Measurements from ENCODE around the gene ADAMTS15.

Gene ADAMTS15

DNA sequence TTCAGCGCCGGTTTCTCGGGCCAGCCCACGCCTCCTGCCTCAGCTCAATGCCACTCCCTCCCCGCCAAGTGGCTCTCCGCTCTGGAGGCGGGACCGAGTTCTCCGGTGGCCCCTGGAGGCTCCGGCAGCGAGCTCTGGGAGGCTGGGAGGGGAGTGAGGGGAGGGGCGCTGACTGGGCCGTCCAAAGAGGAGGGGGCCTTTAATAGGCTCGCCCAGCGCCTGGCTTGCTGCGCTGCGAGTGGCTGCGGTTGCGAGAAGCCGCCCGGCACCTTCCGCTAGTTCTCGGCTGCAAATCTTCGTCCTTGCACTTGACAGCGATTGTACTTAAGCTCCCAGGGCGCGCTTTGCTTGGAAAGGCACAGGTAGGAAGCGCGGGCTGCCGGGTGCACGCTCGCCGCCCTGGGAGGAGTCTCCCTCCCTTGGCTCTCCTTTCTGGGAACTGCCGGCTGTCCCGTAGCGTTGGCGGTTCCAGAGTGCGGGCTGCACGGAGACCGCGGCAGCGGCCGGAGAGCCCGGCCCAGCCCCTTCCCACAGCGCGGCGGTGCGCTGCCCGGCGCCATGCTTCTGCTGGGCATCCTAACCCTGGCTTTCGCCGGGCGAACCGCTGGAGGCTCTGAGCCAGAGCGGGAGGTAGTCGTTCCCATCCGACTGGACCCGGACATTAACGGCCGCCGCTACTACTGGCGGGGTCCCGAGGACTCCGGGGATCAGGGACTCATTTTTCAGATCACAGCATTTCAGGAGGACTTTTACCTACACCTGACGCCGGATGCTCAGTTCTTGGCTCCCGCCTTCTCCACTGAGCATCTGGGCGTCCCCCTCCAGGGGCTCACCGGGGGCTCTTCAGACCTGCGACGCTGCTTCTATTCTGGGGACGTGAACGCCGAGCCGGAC lies at the start of gene ADAMTS15:
Gene ADAMTS15 (plus strand): TSS at position 230 of the 894 bp plus-strand sequence. CDS start 329 bp downstream, at position 559.
- peak; percentile 43 for DNase-seq

DNA sequence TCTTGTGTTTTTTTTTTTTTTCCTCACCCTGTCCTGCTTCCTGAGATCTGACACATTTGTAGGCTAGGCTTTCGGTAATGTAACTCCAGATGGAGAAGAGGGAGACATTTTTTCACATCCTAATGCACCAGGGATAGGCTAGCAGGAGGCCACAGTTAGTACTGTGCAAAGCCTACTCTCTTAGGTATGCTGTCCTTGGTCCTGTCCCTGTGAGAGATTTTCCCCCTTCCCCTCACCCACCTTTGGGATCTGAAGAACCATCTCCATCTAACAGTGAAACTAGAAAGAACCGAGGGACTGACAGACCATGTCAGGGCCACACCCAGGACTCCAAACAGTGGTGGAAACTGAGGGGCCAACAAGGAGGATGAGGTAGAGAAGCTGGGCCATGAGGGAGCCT lies 49.2 kb upstream of the ADAMTS15 start:
- DNase-seq, result no peak

DNA sequence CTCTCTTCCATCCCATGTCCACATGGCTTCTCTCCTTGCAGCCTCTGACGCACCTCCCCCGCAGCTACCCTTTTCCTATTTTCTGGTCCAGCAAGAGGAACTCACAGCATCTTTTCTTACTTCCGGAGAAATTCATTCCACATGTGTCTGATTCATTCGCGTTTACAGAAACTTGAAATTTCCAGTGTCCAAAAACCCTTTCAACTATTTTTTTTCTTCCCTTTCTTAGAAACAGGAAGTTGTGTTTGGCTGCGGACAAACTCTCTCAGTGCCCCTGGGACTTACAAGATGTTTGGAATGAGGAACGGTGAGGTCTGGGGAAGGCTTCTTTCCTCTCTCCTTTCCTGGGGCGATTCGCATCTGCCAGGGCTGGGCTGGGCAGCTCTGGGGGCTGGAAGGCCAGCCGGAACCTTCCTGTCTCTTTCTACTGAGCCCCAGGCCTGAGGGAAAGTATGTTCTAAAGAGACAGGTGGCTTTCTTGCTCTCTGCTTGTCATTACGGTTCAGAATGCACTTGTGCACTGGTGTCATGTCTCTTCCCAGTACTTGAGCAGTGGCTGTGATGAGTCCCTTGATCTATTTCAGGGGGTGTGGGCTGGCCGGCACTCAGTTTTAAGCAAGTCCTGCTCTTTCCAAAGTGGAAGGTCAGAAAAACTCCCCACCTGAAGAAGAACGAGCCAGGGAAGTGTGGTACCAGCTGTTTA lies 47.5 kb upstream of the ADAMTS15 start:
- DNase-seq, result no peak

DNA sequence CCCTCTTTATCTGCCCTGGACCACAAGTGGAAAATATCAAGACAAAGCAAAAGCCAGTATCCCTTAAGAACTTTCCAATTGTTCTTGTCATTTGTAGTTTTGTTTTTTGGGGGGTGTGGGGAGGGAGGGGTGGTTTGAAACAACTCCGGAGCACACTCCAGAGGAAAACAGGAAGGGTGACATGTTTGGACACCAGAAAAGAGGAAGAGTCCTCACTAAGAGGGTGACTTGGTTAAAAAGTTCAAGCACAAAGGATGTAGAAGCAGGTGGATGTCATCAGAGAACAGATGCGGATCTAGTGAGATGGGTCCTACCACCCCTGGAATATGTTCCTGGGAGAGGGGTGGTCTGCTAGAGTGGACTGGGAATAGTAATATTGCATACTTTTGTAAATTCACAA lies 45.9 kb upstream of the ADAMTS15 start:
- no peak for DNase-seq

DNA sequence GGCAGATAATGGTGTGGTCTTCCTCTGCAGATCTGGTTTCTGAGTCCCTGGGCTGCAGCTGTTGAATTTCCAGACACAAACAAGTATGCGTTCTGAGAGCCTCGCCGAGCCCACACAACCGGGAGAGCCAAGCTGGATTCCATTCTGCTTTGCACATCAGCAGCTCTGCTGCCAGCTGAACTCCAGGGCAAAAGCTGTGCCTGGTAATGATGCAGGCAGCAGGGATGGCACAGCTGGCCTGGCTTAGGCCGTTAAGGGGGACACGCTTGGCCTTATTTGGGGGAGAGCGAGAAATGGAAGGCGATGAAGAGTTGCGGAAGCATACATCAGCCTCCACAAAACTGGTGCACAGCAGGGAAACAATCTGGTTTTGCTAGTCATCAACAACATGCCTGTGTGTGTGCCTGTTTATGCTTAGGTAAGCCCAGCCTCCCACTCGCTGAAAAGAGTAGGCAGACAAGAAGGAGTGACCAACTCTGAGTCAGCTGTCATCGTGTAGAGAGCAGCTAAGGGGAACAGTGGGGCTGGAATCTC lies 45.1 kb upstream of the ADAMTS15 start:
- no peak for DNase-seq

- peak; percentile 52 for DNase-seq
These were observed 44.5 kb upstream of the ADAMTS15 start for GRCh38 chr11:130403967-130404366.

GRCh38 chr11:130404727-130405126 lies 43.7 kb upstream of the ADAMTS15 start:
- DNase-seq, result no peak

DNA sequence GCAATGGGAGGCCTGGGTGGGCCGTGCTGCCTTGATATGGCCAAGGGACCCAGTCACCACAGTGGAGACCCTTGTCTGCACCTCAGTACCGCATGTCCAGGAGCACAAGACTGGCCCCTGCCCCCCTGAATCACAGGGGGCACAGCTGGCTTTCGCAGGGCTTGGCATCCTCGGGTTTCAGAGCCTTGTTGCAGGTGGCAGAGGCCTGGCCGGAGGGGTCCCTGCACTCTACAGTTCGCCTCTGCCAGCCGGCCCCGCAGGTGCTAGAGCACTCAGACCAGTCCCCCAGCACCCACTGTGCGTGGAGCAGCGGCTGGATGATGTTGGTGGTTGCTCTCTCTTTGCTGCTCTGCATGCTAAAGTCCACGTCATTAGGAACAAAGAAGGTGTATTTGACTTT lies 43.0 kb upstream of the ADAMTS15 start:
- DNase-seq, result no peak

DNA sequence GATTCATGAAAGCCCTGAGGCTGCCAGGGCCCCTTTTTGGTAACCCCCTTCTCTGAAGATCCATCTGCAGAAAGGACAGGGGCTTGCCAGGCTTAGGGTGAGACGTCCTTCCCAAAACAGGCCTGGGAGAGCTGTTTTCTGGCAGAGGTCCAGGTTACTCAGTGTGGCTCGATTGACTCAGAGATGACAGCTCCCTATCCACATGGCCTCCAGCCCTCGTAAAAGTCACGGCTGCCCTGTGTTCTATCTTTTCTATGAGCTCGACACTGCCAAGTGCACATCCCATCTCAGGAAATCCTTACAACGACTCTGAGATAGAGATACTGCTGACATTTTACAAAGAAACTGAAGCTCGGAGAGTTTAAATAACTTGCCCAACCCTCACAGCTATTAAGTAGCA lies 40.5 kb upstream of the ADAMTS15 start:
- no peak for DNase-seq

DNA sequence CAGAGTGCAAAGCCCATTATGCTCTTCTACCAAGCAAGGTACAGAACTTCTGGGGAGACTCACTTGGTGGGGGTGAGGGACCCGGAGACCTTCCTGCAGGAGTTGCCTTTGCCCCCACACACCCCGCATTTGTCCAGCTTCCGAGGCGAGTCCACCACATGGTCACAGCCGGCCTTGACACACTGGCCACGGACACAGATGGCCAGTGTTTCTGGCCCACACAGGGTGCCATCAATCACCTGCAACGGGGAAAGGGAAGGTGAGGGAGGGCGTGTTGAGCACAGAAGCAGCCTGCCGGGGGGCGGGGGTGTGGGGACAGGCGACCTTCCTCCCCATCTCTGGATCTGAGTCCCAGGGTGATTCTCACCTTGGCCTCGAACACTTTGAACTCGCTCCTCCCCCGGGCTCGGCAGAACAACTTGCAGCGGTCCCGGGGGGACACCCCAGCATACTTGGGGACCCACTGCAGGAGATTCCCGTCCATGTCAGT lies 40.0 kb upstream of the ADAMTS15 start:
- DNase-seq, result no peak

DNA sequence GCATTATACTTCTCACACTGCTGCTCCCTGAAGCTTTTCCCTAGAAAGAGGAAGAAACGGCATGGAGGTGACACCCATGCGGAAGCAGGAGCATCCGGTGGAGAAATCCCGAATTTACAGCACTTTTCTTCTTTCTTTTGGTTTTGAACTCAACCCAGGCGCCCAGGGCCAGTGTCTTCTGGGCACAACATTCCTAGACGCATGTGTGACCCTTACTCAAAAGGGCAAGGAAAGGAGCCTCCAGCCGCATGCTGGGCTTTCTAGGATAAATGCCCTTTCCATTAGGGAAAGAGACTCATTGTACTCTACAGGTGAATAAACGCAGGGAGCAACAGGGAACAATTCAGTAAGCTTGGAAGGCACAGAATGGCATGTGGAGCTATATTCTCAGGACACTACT lies 39.5 kb upstream of the ADAMTS15 start:
- DNase-seq, result no peak

DNA sequence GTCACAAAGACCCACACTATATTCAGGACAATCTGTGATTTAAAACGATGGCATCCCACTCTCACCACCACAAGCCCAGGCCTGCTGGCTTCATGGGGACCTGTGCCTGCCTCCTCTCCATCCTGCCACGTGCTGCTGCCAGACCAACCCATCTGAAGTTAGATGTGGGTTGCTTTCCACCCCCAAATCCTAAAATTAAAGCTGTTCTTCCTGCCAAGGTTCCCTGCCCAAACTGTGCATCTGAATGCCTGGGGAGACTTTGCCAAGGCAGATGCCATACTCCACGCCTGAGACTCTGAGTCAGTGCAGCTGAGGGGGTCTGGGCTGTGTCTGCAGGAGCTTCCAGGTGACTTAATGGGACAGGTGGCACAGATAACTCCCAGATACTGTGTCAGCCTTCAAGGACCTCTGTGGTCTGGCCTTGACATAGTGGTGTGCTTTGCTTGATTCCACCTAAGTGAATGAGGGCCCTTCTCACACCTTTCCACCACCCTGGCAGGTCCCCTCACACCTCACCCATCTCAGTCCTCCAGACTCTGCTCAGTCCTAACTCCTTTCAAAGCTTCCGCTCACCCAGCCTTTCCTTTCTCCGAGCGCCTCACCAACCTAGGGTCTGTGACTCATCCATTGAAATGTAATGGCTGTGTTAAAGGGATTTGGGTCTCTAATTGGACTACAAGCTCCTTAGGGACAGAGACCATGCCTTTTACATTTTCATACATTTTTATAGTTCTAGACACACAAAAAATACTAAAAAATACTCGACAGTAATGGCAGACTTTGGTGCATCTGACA lies 38.7 kb upstream of the ADAMTS15 start:
- DNase-seq, result no peak

- DNase-seq, result no peak
These were observed 37.2 kb upstream of the ADAMTS15 start for GRCh38 chr11:130411223-130411622.

GRCh38 chr11:130413405-130414106 lies 34.9 kb upstream of the ADAMTS15 start:
- DNase-seq, result no peak

DNA sequence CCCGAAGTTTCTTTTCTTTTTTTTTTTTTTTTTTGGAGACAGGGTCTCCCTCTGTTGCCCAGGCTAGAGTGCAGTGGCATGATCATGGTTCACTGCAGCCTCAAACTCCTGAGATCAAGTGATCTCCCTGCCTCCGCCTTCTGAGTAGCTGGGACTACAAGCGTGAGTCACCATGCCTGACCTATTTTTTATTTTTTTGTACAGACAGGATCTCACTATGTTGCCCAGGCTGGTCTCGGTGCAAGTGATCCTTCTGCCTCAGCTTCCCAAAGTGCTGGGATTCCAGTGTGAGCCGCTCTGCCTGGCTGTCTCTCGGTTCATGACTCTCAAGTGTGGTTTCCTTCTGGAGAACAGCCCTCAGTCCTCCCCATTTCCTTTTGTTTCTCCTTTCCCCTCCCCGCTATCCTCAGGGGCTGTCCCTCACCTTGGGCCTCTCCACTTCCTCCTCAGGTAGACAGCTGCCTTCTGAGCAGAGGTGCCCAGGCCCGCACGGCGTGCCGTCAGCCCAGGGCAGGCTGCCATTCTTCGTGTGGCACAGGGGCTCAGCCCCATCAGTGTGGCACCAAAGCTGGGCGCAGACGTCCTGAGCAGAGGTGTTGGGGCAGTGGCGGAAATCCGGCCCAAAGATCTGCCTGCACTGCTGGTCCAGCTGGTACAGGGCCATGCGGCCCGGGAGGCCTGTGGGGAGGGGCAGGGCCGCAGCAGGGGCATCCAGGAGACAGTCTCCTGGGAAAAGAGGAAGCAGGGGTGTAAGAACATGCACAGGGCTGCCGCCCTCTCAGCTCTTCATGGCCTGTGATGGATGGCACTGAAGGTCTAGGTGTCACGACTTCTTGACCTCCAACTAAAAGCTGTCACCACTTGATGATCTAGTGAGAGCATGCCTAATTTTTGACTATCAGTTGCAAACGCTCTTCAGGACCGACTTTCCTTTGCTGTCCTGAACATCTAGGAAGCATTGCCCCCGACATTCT lies 34.1 kb upstream of the ADAMTS15 start:
- no peak for DNase-seq

- DNase-seq, result no peak
These were observed 32.5 kb upstream of the ADAMTS15 start for GRCh38 chr11:130415731-130416529.

- no peak for DNase-seq
These were observed 31.9 kb upstream of the ADAMTS15 start for GRCh38 chr11:130416530-130416882.

GRCh38 chr11:130416906-130417305 lies 31.5 kb upstream of the ADAMTS15 start:
- DNase-seq, result no peak

DNA sequence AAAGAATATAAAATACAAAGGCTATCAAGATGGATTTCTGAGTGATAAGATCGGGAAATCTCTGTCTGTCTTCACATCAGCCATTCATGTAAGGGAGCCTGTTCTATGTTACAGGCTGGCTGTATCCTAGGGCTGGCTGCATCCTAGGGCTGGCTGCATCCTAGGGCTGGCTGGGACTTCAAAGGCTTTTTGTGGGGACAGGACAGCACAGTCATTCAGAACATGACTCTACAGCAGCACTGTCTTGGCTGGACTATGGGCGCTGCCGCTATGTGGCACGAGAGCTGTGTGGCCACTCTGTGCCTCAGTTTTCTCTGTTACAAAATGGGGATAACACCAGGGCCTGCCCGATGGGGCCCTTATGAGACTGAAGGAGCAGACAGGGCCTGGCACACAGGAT lies 30.2 kb upstream of the ADAMTS15 start:
- no peak for DNase-seq

DNA sequence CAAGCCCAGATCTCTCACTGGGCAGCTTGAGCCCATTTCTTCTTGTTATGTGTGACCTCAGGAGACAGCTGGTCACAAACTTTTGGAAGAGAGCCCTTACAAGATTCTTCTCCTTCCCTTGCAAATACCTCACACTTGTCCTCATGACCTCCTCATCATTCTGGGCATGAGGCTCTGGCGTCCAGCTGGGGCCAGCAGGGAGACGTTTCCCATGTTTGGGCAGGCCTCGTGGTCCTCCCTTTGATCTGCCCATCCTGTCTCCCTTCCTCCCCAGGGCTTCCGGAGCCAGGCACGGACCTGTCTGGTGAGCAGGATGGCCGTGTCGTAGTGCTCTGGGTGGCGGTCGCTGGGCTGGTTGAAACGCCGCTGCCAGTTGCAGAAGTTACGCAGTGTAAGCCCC lies 29.7 kb upstream of the ADAMTS15 start:
- DNase-seq, result no peak

Measured in NCI-H146 (cell line).